CD4-positive, alpha-beta T cell (primary cell): ENCODE data around the gene SYT3. TPM values are rescaled to one million over a fixed set of nuclear protein-coding genes. Genes with fewer than 3 reads are reported as not detected.

ENCODE experiments used
- ATAC-seq: fragments of 200-7000 bp; cut with Tn5 transposase; one replicate; pipeline ENCODE4 v1.10.0; 2022; ENCODE audit warnings: mild to moderate bottlenecking; ENCODE audit not compliant: poor library complexity
- CTCF ChIA-PET: fragments of 350-600 bp; sonication (Branson Sonifier 250); formaldehyde crosslinking; loops from one replicate; lab custom pipeline; 2021; ENCODE audit warnings: antibody characterized with exemption, inconsistent platforms; lab: Charles Lee
- POLR2A ChIA-PET: fragments of 350-600 bp; sonication (Branson Sonifier 250); formaldehyde crosslinking; loops from one replicate; lab custom pipeline; 2021; ENCODE audit warnings: antibody characterized with exemption, inconsistent platforms; lab: Charles Lee
- DNase-seq, 14 experiments: peaks; one replicate each; pipeline ENCODE4 v3.0.0-alpha.2; 2013 to 2020; ENCODE audit warnings: mixed read lengths in 2 of 14
- H3K27ac ChIP-seq, 2 donors: one replicate each; pipeline versions ENCODE4 v1.5.1 to v1.7.0; 2013; ENCODE audit warnings: low read length in 2 of 2, low read depth in 1 of 2, mild to moderate bottlenecking in 1 of 2
- H3K27me3 ChIP-seq, 2 experiments: 1 replicate in 1 of 2; 2 replicates in 1 of 2; pipeline versions ENCODE4 v1.6.1 to v1.7.0; 2013; ENCODE audit warnings: low read length in 2 of 2, control low read depth in 1 of 2, mild to moderate bottlenecking in 1 of 2, moderate library complexity in 1 of 2; ENCODE audit not compliant: insufficient read depth in 2 of 2, control insufficient read depth in 1 of 2
- H3K36me3 ChIP-seq: one replicate; pipeline ENCODE4 v1.6.1; 2013; ENCODE audit warnings: low read length, control low read depth; ENCODE audit not compliant: insufficient read depth
- H3K4me1 ChIP-seq: one replicate; pipeline ENCODE4 v1.6.1; 2013; ENCODE audit warnings: low read length, control low read depth; ENCODE audit not compliant: insufficient read depth
- H3K4me3 ChIP-seq: one replicate; pipeline ENCODE4 v1.5.1; 2013; ENCODE audit warnings: mild to moderate bottlenecking, low read length, moderate library complexity
- H3K9me3 ChIP-seq, 2 experiments: 1 replicate in 1 of 2; 2 replicates in 1 of 2; pipeline versions ENCODE4 v1.6.1 to v1.7.0; 2013; ENCODE audit warnings: low read length in 2 of 2, mild to moderate bottlenecking in 2 of 2, control low read depth in 1 of 2, moderate library complexity in 1 of 2; ENCODE audit not compliant: control insufficient read depth in 1 of 2, insufficient read depth in 1 of 2
- H3K27ac Mint-ChIP-seq: one replicate; pipeline ENCODE4 v1.8.0; 2020; ENCODE audit warnings: mixed read lengths
- H3K27me3 Mint-ChIP-seq: one replicate; pipeline ENCODE4 v1.8.0; 2021; ENCODE audit warnings: mixed read lengths
- H3K36me3 Mint-ChIP-seq: one replicate; pipeline ENCODE4 v1.8.0; 2021; ENCODE audit warnings: low read depth, mixed read lengths
- H3K4me1 Mint-ChIP-seq: one replicate; pipeline ENCODE4 v1.8.0; 2021; ENCODE audit warnings: low read depth, mixed read lengths
- H3K4me3 Mint-ChIP-seq: one replicate; pipeline ENCODE4 v1.8.0; 2020; ENCODE audit warnings: mild to moderate bottlenecking, mixed read lengths
- H3K9me3 Mint-ChIP-seq: one replicate; pipeline ENCODE4 v1.8.0; 2020; ENCODE audit warnings: mixed read lengths
- intact Hi-C, 2 experiments: fragments of 100-400 bp; cut with DNase I in 1 of 2; cut with micrococcal nuclease in 1 of 2; formaldehyde crosslinking; loops; one replicate each; pipeline versions ENCODE4 v1.15.1 to v1.9.0; 2023 to 2025; cut with DNase I, micrococcal nuclease
- total RNA-seq, 174 experiments: library from RNA in 2 of 174; stranded (reverse) in 2 of 174; gene quantifications; one replicate each; pipeline ENCODE4 v1.2.3 and lab custom pipeline; 2021 to 2026
- TF ChIP-seq, protein P1 (sequence below): fragments of 200-600 bp; IDR thresholded peaks from one replicate; pipeline ENCODE4 v1.8.0; 2022; ENCODE audit warnings: antibody characterized with exemption, mild to moderate bottlenecking

SYT3 gene
- total RNA-seq, 2 experiments from 2014 or later, result not detected

DNA sequence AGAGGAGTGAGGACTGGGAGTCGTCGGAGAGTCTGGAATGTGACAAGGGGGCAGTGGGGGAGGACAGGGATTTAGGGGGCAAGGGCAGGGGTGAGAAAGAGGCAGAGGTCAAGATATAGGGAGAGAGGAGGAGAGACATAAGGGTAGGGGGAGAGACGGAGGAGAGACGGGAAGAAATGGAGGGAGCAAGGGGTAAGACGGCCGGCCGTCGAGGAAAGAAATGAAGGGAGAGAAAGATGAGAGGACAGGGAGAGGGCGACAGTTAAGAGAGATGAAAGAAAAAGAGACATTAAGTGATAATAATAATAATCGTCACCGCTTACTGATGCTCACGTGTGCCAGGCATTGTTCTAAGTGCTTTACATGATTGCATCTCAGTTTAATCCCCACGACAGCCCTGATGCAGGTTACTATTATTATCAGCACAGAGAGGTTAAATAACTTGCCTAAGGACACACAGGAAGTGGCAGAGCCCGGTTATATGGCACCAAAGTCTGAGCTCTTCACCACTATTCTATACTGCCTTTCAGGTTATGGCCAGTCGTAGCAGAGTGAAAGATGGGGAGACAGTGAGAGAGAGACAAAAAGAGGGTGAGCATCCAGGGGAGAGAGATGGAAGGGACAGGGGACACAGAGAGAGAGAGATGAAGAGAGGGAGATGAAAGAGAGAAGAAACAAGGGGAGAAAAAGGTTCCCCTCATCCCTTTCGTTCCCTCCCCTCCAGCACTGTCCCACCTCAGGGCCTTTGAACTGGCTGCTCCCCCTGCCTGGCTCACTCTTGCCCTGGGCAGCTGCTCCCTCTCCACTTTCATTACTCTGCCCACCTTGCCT lies 23.2 kb upstream of the SYT3 start:
- Mint-ChIP-seq H3K36me3 (no peaks in the 10 kb centered on the region), H3K4me3 (no peak overlapping the region), H3K4me1 (peaks cover 9% of the 10 kb centered on the region), H3K27me3 (peaks cover 57% of the 10 kb centered on the region), H3K9me3 (peaks cover 3% of the 10 kb centered on the region), H3K27ac (no peak overlapping the region)
- ATAC-seq (no peak), DNase-seq (no peak)
- TF ChIP-seq, protein P1, sequence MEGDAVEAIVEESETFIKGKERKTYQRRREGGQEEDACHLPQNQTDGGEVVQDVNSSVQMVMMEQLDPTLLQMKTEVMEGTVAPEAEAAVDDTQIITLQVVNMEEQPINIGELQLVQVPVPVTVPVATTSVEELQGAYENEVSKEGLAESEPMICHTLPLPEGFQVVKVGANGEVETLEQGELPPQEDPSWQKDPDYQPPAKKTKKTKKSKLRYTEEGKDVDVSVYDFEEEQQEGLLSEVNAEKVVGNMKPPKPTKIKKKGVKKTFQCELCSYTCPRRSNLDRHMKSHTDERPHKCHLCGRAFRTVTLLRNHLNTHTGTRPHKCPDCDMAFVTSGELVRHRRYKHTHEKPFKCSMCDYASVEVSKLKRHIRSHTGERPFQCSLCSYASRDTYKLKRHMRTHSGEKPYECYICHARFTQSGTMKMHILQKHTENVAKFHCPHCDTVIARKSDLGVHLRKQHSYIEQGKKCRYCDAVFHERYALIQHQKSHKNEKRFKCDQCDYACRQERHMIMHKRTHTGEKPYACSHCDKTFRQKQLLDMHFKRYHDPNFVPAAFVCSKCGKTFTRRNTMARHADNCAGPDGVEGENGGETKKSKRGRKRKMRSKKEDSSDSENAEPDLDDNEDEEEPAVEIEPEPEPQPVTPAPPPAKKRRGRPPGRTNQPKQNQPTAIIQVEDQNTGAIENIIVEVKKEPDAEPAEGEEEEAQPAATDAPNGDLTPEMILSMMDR, result no peak
- H3K4me3 ChIP-seq, result no peak overlapping the region
- ChIA-PET CTCF (no interaction called here), POLR2A (no interaction called here)
- H3K36me3 ChIP-seq, result no peaks in the 10 kb centered on the region
- peaks cover 17% of the 10 kb centered on the region for H3K4me1 ChIP-seq
- peaks cover 35 to 73% of the 10 kb centered on the region in 2 experiments for H3K27me3 ChIP-seq
- H3K27ac ChIP-seq, result no peak overlapping the region
- intact Hi-C loops, result no loop called here
- peaks cover 0 to 54% of the 10 kb centered on the region in 2 experiments for H3K9me3 ChIP-seq

DNA sequence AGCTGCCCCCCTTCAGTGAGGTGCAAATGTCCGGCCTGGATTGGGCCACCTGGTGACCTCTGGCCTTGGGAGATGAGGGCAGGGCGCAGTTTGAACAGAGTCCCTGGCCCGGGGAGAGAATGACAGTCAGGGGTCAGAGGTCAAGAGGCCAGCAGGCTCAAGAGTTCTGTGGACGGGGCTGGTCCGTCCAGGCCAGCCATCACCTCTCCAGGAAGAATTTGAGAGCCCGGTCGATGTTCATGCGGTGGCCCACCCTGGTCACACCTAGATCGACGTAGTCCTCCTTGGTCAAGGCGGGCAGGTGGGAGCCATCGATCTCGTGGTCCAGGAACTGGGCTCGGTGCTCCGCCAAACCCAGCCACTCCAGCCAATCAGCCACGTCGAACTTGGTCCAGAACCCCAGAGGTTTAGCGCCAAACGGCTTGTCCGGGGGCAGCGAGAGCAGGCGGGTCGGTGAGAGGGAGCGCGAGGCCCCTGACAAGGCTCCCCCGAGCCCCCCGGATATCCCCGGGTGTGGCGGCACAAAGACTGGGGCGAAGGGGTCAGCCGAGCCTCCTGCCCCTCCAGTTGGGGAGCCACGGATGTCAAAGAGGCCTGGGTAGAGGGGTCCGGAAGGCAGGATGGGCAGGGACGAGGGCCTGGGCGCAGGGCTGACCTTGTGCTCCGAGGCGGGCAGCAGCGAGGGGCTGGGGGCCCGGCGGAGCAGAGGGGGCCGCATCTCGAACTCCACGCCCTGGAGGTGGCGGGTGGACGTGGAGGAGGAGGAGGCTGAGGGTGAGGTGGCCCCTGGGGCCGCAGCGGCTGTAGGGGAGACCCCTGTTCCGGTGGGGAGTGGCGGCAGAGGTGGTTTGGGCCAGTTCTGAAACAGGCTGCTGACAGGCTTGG lies 22.3 kb upstream of the SYT3 start:
- H3K27ac Mint-ChIP-seq, result no peak overlapping the region
- Histone ChIP-seq H3K27me3 (peaks cover 39 to 76% of the 10 kb centered on the region in 2 experiments), H3K4me3 (no peak overlapping the region), H3K4me1 (peaks cover 20% of the 10 kb centered on the region), H3K27ac (no peak overlapping the region), H3K36me3 (no peaks in the 10 kb centered on the region), H3K9me3 (peaks cover 0 to 57% of the 10 kb centered on the region in 2 experiments)
- no peaks in the 10 kb centered on the region for H3K36me3 Mint-ChIP-seq
- H3K27me3 Mint-ChIP-seq, result peaks cover 66% of the 10 kb centered on the region
- POLR2A ChIA-PET, result no interaction called here
- no peak for ATAC-seq
- no peak overlapping the region for H3K4me3 Mint-ChIP-seq
- CTCF ChIA-PET, result no interaction called here
- TF ChIP-seq, protein P1, result no peak
- no peak for DNase-seq
- intact Hi-C loops, result no loop called here
- H3K4me1 Mint-ChIP-seq, result peaks cover 17% of the 10 kb centered on the region
- H3K9me3 Mint-ChIP-seq, result peaks cover 3% of the 10 kb centered on the region

DNA sequence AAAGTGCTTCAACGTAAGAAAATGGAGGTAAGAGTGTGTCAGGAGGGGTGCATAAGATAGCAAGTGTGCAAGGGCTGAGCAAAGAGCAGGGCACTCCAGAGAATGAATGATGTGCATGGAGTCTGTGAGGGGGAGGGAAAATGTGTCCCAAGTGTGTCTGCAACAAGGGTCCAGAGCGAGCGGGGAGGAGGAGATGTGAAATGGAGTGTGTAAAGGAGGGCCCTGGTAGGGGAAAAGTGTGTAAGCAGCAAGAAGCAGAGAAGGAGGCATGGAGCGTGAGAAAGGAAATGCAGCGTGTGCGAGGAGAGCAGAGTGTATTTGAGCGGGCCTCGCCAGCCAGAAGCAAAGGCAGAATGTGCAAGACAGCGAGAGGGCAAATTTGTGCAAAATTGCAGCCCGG lies 21.3 kb upstream of the SYT3 start:
- CTCF ChIA-PET, result no interaction called here

More for the DNA sequence above, 21.3 kb upstream of the SYT3 start:
- DNase-seq (no peak), ATAC-seq (no peak)
- Histone ChIP-seq H3K27ac (no peak overlapping the region), H3K9me3 (peaks cover 0 to 53% of the 10 kb centered on the region in 2 experiments), H3K36me3 (no peaks in the 10 kb centered on the region), H3K27me3 (peaks cover 32 to 74% of the 10 kb centered on the region in 2 experiments), H3K4me3 (no peak overlapping the region), H3K4me1 (peaks cover 17% of the 10 kb centered on the region)
- H3K27me3 Mint-ChIP-seq, result peaks cover 74% of the 10 kb centered on the region
- H3K27ac Mint-ChIP-seq, result no peak overlapping the region
- POLR2A ChIA-PET, result no interaction called here
- peak overlapping the region; percentile 6 for H3K4me3 Mint-ChIP-seq
- TF ChIP-seq, protein P1, result no peak
- H3K36me3 Mint-ChIP-seq, result no peaks in the 10 kb centered on the region
- peaks cover 17% of the 10 kb centered on the region for H3K4me1 Mint-ChIP-seq
- peaks cover 3% of the 10 kb centered on the region for H3K9me3 Mint-ChIP-seq
- intact Hi-C loops, result no loop called here
